DLD1 (cell line): ENCODE data around the gene TARS2.

ENCODE experiments used
- in situ Hi-C: cut with HindIII; loops from 2 replicates; pipeline ENCODE4 v1.10.0; 2017; ENCODE audit warnings: low sequenced_read_pairs

The TARS2 gene

DNA sequence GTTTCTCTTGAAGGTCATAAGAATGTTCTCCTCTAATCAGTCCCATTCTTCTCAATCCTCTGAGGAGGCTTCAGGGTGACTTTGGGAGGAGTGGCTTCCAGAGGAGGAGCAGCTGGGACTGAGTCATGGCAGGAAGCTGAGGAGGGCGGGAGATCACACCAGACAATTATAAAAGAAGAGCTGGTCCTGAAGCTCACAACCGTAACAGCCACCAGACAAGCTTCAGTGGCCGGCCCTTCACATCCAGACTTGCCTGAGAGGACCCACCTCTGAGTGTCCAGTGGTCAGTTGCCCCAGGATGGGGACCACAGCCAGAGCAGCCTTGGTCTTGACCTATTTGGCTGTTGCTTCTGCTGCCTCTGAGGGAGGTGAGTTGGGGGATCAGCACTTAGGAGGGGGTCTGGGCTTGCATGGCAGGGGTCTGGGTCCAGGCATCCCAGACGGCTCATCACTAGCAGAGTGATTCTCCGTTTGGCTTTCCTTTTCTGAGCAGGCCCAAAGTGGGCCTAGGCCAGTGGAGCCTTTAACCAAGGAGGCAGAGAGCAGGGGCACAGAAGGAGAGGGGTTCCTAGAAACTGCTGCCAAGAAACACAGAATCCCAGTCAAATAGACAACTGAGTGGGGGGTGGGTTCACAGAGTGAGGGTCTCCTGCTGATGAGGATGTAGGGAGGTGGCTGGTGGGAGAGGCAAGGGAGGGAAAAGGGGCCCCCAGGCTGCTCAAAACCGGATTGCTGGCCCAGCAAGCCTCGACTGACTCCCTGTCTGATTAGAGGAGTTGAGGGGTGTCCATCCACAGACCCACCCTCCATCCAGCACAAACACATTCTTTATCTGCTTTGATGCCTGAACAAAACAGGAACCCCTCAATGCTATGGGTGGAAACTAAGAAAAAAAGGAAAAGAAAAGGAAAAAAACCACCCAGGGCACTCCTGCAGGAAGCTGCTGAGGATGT is 21.0 kb downstream of the TARS2 start, which contains the start of gene ECM1:
Gene ECM1 (plus strand): TSS at position 198 of the 953 bp plus-strand sequence. CDS start 101 bp downstream, at position 299.
- in situ Hi-C loops = no loop called here

DNA sequence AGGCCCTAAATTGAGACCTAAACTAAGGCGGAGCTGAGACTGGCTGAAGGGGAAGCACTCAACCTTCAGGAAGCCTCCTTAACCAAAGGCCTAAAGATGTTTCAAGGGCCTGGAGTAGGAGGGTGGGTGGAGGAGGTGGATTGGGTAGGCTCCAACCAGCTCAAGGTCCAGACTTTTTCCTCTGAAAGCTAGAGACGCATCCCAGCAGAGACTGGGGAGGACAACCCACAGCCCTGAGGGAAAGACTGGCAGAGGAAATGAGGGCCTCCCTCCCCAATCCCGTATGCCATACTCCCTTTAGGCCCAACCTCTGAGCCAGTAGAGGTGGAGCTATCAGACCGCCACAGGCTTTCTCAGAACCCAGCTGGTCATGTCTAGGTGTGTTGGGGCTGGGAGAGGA is 21.8 kb downstream of the TARS2 start:
- in situ Hi-C loops = no loop called here

DNA sequence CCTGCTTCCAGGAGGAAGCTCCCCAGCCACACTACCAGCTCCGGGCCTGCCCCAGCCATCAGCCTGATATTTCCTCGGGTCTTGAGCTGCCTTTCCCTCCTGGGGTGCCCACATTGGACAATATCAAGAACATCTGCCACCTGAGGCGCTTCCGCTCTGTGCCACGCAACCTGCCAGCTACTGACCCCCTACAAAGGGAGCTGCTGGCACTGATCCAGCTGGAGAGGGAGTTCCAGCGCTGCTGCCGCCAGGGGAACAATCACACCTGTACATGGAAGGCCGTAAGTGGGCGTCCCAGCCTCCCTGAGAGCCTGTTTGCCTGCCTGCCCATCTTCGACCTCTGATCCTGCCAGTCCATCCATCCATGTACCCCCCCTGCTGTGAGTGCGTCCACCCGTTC is 24.3 kb downstream of the TARS2 start:
- in situ Hi-C loops = no loop called here

DNA sequence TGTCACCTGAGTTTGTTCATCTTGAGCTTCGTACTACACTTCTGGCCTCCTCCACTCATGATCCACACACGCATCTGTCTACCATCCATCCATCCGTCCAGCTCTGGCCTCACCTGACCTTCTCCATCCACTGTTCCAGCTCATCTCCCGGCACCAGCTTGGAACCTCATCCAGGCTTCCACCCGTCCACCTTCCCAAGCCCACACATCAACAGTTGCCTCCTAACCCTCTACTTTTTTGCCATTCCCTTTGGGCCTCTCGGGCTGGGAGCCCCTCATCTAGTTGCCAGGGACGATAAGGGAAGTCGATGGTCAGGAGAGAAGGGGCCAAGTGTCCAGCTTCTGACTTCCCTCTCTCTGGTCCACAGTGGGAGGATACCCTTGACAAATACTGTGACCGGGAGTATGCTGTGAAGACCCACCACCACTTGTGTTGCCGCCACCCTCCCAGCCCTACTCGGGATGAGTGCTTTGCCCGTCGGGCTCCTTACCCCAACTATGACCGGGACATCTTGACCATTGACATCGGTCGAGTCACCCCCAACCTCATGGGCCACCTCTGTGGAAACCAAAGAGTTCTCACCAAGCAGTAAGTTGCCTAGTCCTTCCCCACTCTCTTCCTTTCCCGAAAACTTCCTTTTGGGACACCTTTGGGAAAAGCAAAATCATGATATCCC is 24.9 kb downstream of the TARS2 start:
- in situ Hi-C loops = no loop called here

DNA sequence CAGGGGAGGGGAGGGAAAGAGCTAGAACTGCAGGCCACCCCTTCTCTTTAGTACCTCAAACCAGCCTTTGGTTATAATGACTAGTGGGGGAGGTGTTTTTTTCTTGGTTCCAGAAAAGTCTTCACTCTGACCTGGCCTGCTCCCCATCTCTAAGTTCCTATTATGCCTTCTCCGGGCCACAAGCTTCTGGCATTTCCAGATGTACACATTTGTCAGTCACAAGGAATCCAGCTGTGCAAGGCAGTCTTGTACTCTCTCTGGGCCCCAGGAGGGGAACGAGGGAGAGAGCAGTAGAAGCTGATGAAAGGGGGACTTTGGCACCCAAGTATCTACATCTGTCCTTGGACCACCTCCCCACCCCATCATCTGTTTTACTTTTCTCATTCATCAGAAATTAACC is 25.6 kb downstream of the TARS2 start:
- in situ Hi-C loops = no loop called here

DNA sequence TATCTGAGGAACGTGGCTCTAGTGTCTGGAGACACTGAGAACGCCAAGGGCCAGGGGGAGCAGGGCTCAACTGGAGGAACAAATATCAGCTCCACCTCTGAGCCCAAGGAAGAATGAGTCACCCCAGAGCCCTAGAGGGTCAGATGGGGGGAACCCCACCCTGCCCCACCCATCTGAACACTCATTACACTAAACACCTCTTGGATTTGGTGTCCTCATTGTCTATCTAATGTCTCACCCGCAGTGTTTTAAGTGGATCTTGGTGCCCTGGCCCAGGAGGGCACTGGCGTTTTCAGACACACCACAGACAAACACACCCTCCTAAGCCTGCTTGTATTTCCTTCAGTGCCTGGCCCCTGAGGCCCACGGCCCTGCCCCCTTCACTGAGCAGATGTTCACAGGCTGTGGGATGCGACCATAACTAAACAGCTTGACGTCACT is 26.2 kb downstream of the TARS2 start:
- in situ Hi-C loops = no loop called here

DNA sequence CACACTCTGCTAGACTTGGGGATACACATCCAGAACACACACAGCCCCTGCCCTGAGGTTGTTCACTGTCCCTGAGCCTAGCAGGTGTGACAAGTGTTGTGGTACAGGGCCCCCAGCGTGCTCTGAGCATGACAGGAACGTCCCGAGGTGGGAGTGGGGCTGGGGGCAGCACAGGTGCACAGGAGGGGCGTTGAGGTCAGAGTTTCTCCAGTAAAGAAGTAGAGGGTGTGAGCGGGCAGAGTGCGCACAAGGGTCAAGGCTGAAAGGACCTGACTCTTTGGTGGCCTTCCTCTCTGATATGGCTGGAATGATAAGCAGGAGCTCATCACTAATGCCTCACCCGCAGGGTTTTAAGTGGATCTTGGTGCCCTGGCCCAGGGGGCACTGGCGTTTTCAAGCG is 27.0 kb downstream of the TARS2 start:
- in situ Hi-C loops = no loop called here

DNA sequence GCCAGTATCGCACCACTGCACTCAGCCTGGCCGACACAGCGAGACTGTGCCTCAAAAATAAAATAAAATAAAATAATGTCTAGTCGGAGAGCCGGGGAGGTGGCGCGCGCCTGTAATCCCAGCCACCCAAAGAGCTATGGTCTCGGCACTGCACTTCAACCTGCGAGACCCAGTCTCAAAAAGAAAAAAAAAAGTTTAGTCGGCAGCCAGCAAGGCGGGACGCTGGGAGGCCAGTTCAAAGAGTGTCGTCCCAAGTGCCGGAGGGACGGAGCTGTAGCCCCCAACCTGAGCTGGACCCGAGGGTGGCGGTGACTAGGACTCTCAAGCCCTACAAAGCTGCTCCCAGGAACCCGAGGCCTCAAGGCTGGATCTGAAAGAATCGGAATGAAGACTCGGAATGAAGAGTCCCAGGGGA is 27.7 kb downstream of the TARS2 start:
- in situ Hi-C loops = no loop called here

DNA sequence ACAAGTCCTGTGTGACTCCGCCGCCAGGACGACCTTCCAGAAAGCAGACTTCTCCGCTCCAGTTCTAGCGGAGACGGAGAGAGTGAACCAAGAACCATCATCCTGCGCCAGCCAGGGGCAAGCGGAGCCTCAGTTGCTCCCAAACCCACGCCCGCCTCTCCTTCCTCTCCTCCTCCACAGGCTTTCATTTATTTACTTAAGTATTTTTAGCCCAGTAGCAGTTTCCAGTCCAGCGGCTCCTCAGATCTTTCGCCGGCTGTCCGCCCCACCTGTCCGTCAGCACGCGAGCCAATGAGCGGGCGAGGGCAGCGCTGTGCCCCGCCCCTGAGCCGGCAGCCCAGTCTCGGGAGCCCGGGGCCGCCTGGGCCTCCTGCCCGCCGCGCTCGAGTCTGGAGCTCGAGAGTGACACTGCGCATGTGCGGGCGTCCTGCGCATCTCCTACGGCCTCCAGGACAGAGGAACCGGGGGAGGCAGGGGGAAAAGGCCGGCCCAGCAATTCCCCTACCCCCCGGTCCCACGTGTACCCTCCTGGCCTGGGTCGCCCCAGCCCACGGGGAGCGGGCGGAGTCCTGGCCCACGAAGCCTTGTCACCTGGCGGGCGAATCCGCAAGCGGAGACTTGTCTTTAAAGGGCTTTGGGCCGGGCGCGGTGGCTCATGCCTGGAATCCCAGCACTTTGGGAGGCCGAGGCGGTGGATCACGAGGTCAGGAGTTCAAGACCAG is 28.3 kb downstream of the TARS2 start, which contains the start of gene FALEC:
Gene FALEC (plus strand): TSS at position 425 of the 722 bp plus-strand sequence.
- in situ Hi-C loops = no loop called here

DNA sequence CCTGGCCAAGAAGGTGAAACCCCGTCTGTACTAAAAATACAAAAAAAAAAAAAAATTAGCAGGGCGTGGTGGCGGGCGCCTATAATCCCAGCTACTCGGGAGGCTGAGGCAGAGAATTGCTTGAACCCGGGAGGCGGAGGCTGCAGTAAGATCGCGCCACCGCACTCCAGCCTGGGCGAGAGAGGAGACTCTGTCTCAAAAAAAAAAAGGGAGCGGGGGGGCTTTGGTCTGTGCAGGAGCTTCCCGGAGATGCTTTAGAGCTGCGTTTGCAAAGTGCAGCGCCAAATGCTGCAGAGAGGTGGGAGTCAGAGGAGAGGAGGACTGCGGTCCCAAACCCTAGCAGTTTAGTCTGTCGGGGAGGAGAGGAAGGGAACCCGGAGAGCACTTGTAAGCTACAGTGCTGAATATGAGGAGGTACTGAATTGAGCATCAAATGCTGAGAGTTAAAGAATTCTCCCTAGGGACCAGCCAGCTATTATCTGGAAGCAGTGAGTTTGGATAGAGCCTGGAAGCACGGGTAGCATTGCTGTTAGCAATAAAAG is 28.9 kb downstream of the TARS2 start:
- in situ Hi-C loops = no loop called here

DNA sequence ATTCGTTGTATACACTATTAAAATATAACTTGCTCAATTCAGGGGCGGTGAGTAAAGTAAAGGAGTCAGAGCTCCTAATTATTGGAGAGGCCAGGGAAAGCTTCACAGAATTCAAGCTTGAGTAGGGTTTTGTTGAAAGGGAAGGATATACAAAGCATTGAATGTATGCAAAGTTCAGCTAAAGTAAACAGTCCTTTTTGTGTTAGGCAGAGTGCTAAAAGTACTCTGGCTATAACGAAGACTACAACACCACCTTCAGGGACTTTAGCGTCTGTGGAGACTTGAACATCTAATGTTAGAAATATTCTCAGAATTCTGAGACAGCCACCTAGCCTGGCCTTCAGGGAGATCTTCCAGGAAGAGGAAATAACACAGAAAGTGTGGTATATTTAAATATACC is 29.4 kb downstream of the TARS2 start:
- in situ Hi-C loops = no loop called here

DNA sequence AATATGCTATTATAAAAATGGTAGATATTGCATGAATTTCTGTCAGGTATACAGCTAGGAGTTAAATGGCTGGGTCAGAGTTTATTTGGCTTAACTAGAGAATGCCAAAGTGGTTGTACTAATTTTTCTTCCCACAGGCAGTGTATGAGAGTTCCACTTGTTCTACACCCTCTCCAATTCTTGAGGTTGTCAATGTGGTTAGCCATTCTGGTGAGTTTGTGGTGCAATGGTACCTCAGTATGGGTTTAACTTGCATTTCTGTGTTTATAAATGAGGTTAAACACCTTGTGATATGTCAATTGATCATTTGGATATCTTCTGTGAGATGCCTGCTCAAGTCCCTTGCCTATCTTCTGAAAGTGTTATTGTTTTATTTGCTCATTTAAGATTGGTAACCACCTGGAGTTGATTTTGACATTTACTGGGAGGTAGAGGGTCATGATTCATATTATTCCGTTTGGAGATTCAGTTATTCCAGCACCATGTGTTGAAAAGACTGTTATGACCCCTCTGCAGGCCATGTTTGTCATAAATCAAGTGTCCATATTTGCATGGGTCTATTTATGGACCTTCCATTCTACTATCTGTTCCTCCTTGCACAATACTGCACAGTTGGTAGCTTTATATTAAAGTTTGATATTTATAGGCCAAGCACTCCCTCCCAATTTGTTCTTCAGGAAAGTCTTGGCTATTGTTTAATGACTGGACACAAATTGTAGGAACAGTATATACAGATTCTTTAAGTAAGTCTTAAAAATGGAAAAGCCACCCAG is 34.2 kb downstream of the TARS2 start:
- in situ Hi-C loops = no loop called here

DNA sequence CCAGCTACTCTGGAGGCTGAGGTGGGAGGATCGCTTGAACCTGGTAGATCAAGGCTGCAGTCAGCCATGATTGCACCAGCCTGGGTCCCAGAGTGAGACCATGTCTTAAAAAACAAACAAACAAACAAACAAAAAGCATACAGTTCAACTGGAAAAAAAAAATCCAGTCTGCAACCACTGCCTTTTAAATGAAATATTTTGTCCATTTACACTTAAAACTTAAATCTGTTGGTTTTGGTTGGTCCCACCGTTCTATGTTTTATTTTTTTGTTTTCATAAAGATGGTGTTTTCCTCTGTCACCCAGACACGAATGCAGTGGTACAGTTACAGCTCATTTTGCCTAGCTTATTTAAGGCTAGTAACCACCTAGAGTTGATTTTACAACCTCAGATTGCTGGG is 38.1 kb downstream of the TARS2 start:
- in situ Hi-C loops = no loop called here

DNA sequence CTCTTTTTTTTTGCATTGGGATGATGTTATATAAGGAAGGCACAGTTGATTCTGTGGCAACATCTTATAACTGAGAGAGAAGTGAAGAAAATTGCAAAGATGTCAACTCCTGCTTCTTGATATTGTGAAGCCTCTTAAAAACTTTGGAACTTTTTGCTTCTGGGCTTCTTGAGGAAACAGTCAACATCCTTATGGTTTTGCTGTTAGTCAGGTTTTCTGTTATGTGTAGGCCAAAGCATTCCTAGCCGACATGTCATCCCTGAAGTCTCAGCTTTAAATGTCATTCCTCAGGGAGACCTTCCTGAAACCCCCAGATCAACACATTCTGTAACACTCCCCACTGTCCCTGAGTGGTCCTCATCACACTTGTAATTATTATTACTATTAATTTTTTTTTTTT is 41.0 kb downstream of the TARS2 start:
- in situ Hi-C loops = no loop called here

DNA sequence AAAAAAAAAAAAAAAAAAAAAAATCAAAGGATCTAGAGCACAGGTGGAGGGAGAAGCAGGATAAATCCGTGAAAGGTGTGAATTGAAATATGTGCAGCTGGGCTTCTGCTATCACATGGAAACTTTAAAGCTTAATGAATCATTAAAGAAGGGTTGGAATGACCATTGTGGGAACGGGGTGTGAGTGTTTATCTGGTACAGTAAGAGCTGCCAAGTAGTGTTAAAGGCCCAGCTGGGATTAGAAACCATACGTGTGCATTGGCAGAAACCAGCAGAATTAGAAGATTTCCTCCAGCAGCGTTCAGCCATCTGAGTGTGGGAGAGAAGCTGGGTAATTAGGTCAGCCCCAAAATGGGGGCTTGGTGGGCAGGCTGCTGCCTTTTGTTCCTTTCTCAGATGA is 41.8 kb downstream of the TARS2 start:
- in situ Hi-C loops = no loop called here

DNA sequence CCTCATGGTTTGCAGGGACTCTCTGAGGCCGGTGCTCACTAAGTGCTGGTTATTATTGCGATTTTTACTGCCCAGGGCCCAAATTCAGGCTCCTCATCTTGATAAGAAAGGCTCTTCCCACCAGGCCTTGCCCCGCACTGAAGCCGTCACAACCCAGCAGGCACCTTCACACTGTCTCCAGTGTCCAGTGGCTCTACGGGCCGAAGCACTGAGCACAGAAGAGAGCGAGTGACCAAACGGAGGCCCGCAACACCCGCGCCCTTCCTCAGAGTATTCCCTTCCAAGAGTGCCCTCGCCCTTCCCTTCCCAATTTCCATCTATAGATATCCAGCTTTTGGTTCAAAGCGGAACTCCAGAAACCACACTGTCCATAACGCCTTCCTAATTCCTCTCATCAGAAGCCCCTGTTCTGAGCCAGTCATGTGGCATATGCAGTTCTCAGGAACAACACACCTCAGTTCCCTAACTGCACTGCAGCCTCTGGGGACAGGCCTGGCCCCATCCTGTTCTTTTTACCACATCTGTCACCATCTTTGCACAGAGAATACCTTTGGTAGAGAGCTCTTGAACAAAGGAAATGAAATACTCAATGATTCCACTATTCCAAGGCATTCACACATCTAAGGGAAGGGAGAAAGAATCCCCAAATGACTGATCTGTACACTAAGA is 43.4 kb downstream of the TARS2 start:
- in situ Hi-C loops = no loop called here

DNA sequence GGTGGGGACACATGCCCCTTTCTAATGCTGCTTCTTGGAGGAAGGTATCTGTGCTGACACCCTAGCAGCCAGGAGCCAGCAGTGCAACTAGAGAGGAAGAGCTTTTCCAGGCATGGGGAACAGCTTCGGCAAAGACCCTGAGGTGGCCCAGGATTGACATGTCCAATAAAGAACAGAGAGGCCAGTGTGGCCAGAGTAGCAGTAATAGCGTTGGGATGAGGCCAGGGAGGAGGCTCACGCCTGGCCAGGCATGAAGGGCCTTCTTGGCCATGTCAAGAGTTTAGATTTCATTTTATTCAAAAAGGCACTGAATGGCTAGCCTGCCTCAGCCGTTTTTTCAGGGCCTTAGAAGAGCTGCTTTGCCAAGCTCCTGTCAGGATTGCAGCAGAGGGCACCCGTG is 45.6 kb downstream of the TARS2 start:
- in situ Hi-C loops = no loop called here

DNA sequence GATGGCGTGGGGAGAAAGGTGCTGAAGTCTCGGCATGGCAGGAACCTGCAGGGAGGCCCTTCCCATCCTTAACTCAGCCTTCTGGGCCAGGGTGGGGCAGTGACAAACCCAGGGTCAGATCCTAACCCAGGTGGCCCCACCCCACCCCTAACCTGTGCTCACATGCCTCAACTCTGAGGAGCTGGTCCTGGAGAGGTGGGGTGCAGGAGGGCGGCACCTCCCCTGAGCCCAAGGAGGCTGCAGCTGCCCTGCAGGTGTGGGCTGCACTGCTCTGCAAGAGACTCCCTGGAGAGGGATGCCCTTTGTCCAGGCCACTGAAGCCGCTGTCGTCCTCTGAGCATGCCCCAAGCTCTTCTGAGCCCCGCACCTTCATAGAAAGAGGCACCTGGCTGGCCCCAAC is 46.8 kb downstream of the TARS2 start:
- in situ Hi-C loops = no loop called here

DNA sequence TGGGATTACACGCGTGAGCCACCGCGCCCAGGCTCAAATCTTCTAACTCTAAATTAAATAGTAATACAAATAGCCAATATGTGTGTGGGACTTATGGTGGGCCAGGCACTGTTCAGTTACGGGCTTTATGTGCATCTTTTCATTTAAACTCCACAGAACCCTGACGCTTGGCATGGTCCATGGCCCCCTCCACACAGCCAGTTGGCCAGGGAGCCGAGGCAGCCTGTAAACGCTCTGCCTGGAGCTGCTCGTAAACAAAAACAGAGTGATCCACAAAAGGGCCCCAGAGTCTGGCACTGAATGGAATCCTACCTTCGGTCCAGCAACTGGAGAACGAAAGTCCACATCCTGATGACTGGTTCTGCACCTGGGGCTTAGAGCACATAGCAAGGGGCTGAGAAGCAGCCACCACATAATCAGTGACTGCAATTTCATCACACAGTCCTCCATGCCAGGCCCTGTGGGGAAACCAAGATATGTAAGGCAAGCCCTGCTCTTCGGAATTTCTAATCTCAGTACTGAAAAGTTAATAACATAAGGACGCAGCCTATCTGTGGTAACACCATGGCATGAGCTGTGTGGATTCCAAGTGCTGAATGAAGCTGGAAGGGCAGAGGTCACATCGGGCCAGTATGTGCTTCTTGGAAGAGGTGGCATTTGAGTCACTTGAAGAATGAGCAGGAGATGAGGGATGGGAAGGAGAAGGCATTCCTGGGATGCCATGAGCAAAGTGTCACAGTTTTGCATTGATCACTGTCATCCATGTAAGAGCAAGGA is 48.5 kb downstream of the TARS2 start:
- in situ Hi-C loops = no loop called here
